ENCODE results near the gene KCNE1. TPM values are rescaled to one million over a fixed set of nuclear protein-coding genes. Genes with fewer than 3 reads are reported as not detected.

Gene KCNE1
- total RNA-seq, 1 experiment from 2014 or later, result 0.14 TPM

DNA sequence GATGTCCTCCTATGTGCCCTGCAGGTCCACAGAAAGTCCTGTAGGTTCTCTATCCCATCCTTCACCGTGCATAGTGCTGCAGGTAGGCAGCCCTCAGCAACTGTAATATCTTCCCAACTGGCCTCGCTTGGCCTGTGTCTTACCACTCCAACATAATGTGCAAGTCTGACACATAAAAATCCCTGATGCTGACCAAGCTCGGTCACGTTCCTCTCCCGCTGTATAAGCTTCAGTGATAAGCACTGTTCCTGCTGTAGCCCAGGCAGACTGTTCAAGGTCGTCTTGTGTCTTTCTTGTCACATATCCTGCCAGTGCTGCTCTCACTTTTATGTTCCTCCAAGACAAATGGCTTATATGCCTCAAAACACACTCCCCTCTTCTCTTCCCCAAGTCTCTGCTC is 19.4 kb upstream of the KCNE1 start:
- POLR2A ChIA-PET, result interaction anchor here (0.7 kb wide), 1 partner anchor 77 kb away, joined by 3 read pairs; no protein-coding TSS in a partner anchor
- H3K27ac Mint-ChIP-seq (ENCODE audit: low read depth, unreplicated experiment), result no peak overlapping the region

DNA sequence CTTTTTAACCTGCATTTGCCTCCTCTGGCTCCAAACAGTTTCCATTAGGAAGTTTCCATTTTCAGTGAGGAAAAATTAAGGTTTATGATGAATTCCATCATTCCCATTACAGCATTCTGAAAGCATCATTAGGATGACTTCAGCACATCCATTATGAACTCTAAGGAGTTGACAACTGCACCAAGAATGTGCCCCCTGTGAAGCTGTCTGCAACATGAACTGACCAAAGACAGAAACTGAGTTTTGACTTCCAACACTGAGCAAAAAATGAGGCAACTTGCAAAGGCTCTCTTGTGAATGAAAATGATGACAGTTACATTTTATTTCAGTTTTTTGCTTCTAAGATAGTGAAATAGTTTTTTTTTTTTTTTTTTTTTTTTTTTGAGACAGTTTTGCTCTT is 18.3 kb upstream of the KCNE1 start:
- TF ChIP-seq, protein P1, sequence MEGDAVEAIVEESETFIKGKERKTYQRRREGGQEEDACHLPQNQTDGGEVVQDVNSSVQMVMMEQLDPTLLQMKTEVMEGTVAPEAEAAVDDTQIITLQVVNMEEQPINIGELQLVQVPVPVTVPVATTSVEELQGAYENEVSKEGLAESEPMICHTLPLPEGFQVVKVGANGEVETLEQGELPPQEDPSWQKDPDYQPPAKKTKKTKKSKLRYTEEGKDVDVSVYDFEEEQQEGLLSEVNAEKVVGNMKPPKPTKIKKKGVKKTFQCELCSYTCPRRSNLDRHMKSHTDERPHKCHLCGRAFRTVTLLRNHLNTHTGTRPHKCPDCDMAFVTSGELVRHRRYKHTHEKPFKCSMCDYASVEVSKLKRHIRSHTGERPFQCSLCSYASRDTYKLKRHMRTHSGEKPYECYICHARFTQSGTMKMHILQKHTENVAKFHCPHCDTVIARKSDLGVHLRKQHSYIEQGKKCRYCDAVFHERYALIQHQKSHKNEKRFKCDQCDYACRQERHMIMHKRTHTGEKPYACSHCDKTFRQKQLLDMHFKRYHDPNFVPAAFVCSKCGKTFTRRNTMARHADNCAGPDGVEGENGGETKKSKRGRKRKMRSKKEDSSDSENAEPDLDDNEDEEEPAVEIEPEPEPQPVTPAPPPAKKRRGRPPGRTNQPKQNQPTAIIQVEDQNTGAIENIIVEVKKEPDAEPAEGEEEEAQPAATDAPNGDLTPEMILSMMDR (IDR thresholded peaks at IDR 0.05; ENCODE audit: unreplicated experiment), result no peak
- no TSS peak for BruUV-seq (replicated peaks)
- Mint-ChIP-seq H3K4me3 (ENCODE audit: unreplicated experiment) (no peak overlapping the region), H3K27me3 (ENCODE audit: insufficient read depth, unreplicated experiment) (no peaks in the 10 kb centered on the region), H3K27ac (ENCODE audit: low read depth, unreplicated experiment) (no peak overlapping the region), H3K36me3 (ENCODE audit: insufficient read depth, unreplicated experiment) (no peaks in the 10 kb centered on the region), H3K4me1 (ENCODE audit: insufficient read depth, unreplicated experiment) (peaks cover 14% of the 10 kb centered on the region), H3K9me3 (ENCODE audit: unreplicated experiment) (no peaks in the 10 kb centered on the region)
- ChIA-PET CTCF (interaction anchor here (0.6 kb wide), 1 partner anchor 8 kb away, joined by 4 read pairs; no protein-coding TSS in a partner anchor), POLR2A (no interaction called here)
- intact Hi-C loops (cut with micrococcal nuclease), result no loop called here
- DNase-seq (ENCODE audit: unreplicated experiment), result no peak

More for the DNA sequence above, 19.4 kb upstream of the KCNE1 start:
- BruUV-seq (replicated peaks), result no TSS peak
- Mint-ChIP-seq H3K9me3 (ENCODE audit: unreplicated experiment) (no peaks in the 10 kb centered on the region), H3K4me1 (ENCODE audit: insufficient read depth, unreplicated experiment) (peaks cover 14% of the 10 kb centered on the region), H3K4me3 (ENCODE audit: unreplicated experiment) (no peak overlapping the region), H3K36me3 (ENCODE audit: insufficient read depth, unreplicated experiment) (peaks cover 2% of the 10 kb centered on the region), H3K27me3 (ENCODE audit: insufficient read depth, unreplicated experiment) (no peaks in the 10 kb centered on the region)
- intact Hi-C loops (cut with micrococcal nuclease), result no loop called here
- DNase-seq (ENCODE audit: unreplicated experiment), result no peak
- CTCF ChIA-PET, result interaction anchor here (0.6 kb wide), 1 partner anchor 14 kb away, joined by 3 read pairs; no protein-coding TSS in a partner anchor
- TF ChIP-seq, protein P1 (IDR thresholded peaks at IDR 0.05; ENCODE audit: unreplicated experiment), result no peak

DNA sequence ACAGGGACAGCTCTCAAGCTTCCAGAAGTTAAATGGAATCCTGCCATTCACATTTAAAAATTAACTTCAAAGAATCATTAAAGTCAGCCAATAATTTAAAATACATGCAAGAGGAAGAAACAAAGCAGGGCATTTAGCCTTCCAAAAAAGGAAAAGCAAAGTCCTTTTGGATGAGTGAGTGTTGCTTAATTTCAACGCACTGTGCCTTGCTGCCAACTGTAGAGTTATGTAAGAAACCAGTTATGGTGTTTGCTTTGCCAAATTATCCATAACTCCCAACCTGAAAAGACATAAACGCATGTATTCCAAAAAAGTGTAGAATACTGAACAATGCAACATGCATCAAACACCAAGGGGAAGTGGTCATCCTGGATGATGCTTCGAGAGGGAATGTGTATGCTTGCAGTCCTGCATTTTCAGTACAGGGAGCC is 16.1 kb upstream of the KCNE1 start:
- no TSS peak for BruUV-seq (replicated peaks)
- no peaks in the 10 kb centered on the region for H3K36me3 Mint-ChIP-seq (ENCODE audit: insufficient read depth, unreplicated experiment)

DNA sequence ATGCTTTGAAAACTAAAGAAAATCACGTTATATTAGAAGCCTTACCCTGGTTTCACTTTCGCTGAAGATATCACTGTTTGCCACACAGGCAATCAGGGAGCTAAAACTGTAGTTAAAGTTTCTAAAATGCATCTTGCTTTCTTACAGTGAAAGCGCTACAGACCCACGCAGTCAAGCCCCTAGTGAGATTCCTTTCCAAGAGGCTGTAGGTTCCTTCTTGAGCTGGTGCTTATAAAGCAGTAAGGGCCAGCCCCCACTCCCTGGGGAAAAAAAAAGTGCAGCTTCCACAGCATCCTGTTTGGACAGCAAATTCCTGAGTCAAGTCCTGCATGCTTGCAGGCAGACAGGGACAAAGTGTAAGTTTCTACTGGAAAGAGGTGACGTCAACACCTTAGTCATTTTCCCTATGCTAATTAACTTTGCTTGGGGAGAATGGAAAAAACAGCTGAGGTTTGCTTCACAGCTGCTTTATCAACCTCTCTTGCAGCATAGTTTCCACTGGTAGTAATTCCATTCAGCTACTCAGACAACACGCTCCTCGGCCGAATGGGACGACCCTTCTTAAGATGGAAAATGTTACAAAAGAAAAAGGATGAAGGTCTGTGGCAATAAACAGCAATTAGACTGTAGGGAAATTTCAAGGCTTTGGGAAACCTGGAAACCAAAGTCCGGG is 14.7 kb upstream of the KCNE1 start:
- Mint-ChIP-seq H3K4me3 (ENCODE audit: unreplicated experiment) (peak overlapping the region; percentile 76), H3K27me3 (ENCODE audit: insufficient read depth, unreplicated experiment) (no peaks in the 10 kb centered on the region), H3K36me3 (ENCODE audit: insufficient read depth, unreplicated experiment) (no peaks in the 10 kb centered on the region), H3K4me1 (ENCODE audit: insufficient read depth, unreplicated experiment) (peaks cover 22% of the 10 kb centered on the region), H3K27ac (ENCODE audit: low read depth, unreplicated experiment) (peak overlapping the region; percentile 95), H3K9me3 (ENCODE audit: unreplicated experiment) (no peaks in the 10 kb centered on the region)
- CTCF ChIA-PET, result interaction anchor here (0.5 to 1.6 kb wide), 6 partner anchors 17 to 1392 kb away, joined by 3 to 7 read pairs (median 4); no protein-coding TSS in a partner anchor
- intact Hi-C loops (cut with micrococcal nuclease), result loop anchor here (1.0 kb wide), 1 partner anchor 18 kb away; no protein-coding TSS in a partner anchor
- peak; percentile 96 for DNase-seq (ENCODE audit: unreplicated experiment)
- POLR2A ChIA-PET, result interaction anchor here (0.6 to 2.3 kb wide), 17 partner anchors 11 to 612 kb away, joined by 3 to 22 read pairs (median 4); partner anchors contain the start of genes KCNE1 and RCAN1
- no TSS peak for BruUV-seq (replicated peaks)
- TF ChIP-seq, protein P1 (IDR thresholded peaks at IDR 0.05; ENCODE audit: unreplicated experiment), result no peak

More for the DNA sequence above, 16.1 kb upstream of the KCNE1 start:
- peak; percentile 58 for DNase-seq (ENCODE audit: unreplicated experiment)
- intact Hi-C loops (cut with micrococcal nuclease), result no loop called here
- CTCF ChIA-PET, result interaction anchor here (0.7 kb wide), 1 partner anchor 10 kb away, joined by 3 read pairs; no protein-coding TSS in a partner anchor
- TF ChIP-seq, protein P1 (IDR thresholded peaks at IDR 0.05; ENCODE audit: unreplicated experiment), result no peak
- Mint-ChIP-seq H3K4me1 (ENCODE audit: insufficient read depth, unreplicated experiment) (peaks cover 22% of the 10 kb centered on the region), H3K27me3 (ENCODE audit: insufficient read depth, unreplicated experiment) (no peaks in the 10 kb centered on the region), H3K4me3 (ENCODE audit: unreplicated experiment) (no peak overlapping the region), H3K27ac (ENCODE audit: low read depth, unreplicated experiment) (no peak overlapping the region), H3K9me3 (ENCODE audit: unreplicated experiment) (no peaks in the 10 kb centered on the region)
- POLR2A ChIA-PET, result no interaction called here
